Measurements from ENCODE around the gene RASSF8.

The RASSF8 gene

GRCh38 chr12:26062566-26062965 lies 104.1 kb downstream of the RASSF8 start:
- no peak for ATAC-seq

DNA sequence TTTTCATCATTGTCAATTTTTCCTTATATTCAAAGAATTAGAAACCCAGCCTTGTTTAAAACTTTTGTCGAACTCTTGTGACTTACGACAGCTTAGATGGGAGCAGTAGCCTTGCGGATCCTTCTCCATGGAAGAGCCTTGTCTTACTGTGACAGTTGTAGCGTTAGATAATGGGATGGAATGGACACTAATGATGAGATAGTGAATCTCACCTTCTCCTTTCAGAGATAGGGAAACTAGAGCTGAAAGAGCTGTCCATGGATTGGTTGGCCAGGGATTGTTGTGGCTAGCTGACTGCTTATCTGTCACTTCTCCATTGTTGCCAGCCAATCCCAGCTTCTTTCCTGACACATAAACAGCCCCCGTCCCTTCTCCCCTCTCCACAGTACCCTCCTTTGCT lies 107.0 kb downstream of the RASSF8 start:
- ATAC-seq: no peak

- no peak for ATAC-seq
Observed at GRCh38 chr12:26068503-26068902, 110.0 kb downstream of the RASSF8 start.

GRCh38 chr12:26069796-26070195 lies 111.3 kb downstream of the RASSF8 start:
- ATAC-seq: no peak

GRCh38 chr12:26077915-26078702 lies 119.6 kb downstream of the RASSF8 start:
- no peak for ATAC-seq

DNA sequence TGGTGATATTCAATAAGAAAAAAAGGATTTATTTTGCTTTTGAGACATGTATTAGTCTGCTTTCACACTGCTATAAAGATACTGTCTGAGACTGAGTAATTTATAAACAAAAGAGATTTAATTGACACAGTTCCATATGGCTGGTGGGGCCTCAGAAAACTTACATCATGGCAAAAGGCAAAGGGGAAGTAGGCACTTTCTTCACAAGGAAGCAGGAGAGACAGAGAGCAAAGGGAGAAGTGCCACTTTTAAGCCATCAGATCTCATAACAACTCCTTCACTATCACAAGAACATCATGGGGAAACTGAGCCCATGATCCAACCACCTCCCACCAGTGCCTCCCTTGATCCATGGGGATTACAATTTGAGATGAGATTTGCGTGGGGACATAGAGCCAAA lies 122.4 kb downstream of the RASSF8 start:
- no peak for ATAC-seq

DNA sequence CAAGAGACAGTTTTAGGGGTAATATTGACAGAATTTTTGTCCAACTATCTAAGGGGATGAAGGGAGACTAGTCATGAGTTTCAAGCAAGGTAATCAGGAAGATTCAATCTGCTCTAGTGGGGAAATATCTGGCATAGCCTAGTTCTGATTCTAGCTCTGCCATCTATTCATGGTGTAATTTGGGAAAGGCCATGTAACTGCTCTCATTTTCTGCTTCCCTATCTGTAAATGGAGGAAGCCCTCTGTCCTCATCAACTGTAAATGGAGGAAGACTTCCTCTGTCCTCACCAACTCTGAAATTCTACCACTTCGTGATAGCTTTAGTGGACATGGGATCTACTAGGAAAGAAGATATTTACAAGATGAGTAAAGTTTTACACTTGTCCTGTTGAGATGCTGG lies 128.5 kb downstream of the RASSF8 start:
- ATAC-seq: no peak

DNA sequence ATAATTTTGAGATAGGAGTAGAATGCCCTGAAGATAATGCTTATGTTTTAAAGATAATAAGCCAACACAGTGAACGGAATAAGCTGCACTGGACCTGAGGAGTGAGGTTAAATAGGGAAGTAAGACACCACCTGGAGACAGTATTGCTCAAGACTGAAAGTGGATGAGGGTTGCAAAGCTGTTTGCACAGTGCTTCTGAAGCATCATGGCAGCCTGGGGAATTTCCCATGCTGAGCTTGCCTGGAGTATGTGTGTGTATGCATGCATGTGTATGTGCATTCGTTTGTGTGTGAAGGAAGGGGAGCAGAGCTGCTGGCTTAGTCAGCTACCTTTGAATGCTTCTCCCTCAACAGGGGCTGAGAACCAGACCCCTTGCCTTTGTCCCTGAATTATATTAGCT lies 130.5 kb downstream of the RASSF8 start:
- ATAC-seq: peak; percentile 13 to 49

GRCh38 chr12:26090836-26091510 lies 132.5 kb downstream of the RASSF8 start:
- ATAC-seq: no peak

GRCh38 chr12:26091822-26092221 lies 133.3 kb downstream of the RASSF8 start:
- no peak for ATAC-seq

GRCh38 chr12:26092346-26093105 lies 134.0 kb downstream of the RASSF8 start:
- ATAC-seq: no peak

DNA sequence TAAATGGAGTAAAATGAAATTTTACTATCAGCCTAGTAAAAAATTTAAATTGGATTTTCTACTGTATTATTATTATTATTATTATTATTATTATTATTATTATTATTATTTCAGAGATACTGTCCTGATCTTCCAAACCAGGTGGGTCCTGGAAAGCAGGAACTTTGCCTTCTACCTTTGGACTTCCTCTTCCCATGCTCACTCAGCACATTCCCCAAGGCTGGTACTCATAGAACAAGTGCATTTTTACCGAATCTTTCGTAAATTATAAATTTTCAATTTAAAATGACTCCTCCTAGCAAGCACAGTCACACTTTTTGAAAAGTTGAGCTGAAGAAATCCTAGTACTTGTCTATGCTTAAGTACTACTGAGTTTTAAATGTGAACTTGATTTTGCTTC lies 136.7 kb downstream of the RASSF8 start:
- no peak for ATAC-seq

- ATAC-seq: no peak
Observed at GRCh38 chr12:26096036-26096435, 137.6 kb downstream of the RASSF8 start.

- peak; percentile 72 to 76 for ATAC-seq
Observed at GRCh38 chr12:26097046-26097878, 138.8 kb downstream of the RASSF8 start.

DNA sequence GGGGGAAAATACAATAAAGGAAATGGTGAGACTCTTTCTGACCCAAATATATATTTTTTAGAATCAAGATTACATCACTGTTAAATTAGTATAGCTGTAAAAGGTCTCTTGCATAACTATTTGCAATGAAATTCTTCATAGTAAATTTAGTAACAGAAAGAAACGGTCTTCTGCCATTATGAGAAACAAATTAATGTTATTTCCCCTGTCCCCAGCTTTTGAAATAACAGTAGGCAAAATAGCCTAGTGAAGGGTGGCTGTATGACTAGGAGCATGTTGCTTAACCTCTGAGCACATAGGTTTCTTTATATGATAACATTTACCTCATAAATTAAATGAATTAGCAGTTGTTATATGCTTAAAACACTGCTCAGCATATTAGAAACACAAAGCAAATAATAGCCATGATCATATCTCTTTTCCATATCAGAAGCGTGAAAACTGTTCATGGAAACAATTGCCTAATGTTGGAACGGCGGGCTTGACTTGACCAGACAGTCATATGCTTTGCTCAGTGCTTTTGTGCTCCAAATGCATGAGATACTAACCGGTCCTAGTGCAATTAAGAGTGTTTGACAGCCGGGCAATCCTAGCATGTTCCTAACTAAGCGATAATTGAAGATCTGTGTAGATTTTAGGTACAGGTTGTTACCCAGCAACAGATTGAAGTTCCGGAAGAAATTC lies 142.3 kb downstream of the RASSF8 start:
- ATAC-seq: no peak

- ATAC-seq: no peak
Observed at GRCh38 chr12:26101350-26101734, 142.9 kb downstream of the RASSF8 start.

GRCh38 chr12:26101763-26102162 lies 143.3 kb downstream of the RASSF8 start:
- ATAC-seq: no peak

DNA sequence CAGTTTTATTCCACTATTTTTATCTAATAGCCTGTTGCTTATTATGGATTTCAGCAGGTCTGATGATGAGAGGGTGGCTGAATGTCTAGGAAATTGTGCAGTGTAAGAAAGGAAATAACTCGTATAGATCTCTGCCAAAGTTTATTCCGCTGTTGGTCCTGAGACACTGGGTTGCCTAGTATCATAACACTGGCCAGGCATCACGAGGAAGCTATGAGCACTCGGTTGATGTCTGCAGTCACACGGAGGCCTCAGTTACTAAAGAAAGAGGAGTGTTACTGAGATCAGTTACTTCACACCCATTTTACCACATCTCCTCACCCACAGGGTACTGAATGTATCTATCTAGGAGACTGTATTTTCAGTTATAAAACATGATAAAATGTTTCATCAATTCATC lies 144.5 kb downstream of the RASSF8 start:
- ATAC-seq: no peak

- no peak for ATAC-seq
Observed at GRCh38 chr12:26106347-26106746, 147.9 kb downstream of the RASSF8 start.

DNA sequence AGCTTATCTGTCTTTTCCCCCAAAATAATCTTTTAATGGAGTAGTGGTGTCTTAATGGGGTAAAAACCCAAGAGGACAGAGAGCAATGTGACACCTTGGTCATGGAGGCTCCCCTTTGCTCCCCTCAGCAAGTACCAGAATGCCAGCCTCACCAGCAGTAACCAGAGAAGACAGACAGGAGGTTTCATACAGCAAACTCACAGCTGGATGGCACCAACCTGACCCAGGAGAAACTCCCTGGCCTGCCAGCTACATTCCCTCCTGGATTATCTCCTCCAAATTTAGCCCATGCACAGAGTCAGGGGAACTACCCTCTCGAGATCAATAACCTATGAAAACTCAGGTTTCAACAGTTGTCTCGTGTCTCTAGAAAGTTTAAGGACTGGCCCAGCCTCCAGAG lies 150.4 kb downstream of the RASSF8 start:
- ATAC-seq: no peak

DNA sequence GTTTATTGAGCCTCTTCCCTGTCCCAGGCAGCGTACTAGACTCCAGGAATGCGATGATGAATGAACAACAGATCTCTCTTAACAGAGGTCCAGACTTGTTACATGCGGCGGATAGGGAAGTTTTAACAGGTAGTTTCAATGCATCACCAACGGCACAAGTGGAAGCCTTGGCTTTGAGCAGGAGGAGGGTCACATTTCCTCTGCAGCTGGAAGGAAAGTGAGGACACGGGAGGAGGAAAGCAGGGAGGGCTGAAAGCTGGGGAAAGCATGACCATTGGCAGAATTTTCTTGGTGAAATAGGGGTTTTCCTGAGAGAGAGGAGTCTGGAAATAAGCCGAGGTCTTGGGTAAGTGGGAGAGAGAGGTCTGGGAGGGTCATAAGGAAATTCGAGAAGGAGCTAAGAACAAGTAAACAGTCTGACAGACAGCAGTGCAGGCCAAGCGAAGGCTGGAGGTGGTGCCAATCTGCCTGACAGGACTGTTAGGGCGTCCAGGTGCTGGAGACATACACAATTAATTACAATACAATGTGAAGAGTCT lies 150.9 kb downstream of the RASSF8 start:
- ATAC-seq: no peak

DNA sequence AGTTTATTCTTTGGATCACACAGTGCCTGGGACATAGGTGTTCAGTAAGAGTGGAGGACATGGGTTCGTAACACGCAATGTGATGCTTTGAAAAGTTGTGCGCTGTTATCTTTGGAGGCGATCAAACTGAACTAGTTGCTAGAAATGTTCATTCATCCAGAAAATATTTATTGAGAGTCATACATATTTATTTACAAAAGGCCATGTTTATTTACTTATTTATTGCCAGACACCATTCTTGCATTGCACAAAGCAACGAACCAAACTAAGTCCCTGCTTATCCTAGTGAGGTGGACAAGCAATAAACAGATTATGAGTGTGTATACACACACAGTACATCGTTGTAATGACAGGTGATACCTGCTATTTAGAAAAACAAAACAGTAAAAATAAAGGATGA lies 153.8 kb downstream of the RASSF8 start:
- no peak for ATAC-seq

Data from activated CD4-positive, CD25-positive, alpha-beta regulatory T cell treated with anti-CD3 and anti-CD28 coated beads, Interleukin-2, amount 50 U/mL, for 24 hours (primary cell).